Prostate gland (tissue), 2 donors: ENCODE data around the gene IL10. TPM values are rescaled to one million over a fixed set of nuclear protein-coding genes. Genes with fewer than 3 reads are reported as not detected.

Experiments
- DNase-seq: peaks from one replicate; pipeline ENCODE4 v3.0.0-alpha.2; 2019; ENCODE audit warnings: low spot score
- H3K27ac ChIP-seq, 2 donors: fragments of 200-600 bp; sonication (generic); 2 replicates each; pipeline ENCODE4 v1.5.1; 2017 to 2019
- H3K27me3 ChIP-seq: fragments of 200-600 bp; sonication (generic); replicated peaks from 2 replicates; pipeline ENCODE4 v1.5.1; 2019; ENCODE audit not compliant: insufficient read depth
- H3K36me3 ChIP-seq, 2 donors: fragments of 200-600 bp; sonication (generic); 1 replicate in 1 of 2; 2 replicates in 1 of 2; pipeline versions ENCODE4 v1.5.1 to v1.8.1; 2017 to 2019
- H3K4me1 ChIP-seq: fragments of 200-600 bp; sonication (generic); replicated peaks from 2 replicates; pipeline ENCODE4 v1.5.1; 2019
- H3K4me3 ChIP-seq, 2 donors: fragments of 200-600 bp; sonication (generic); 2 replicates each; pipeline ENCODE4 v1.5.1; 2017 to 2019
- H3K9me3 ChIP-seq: fragments of 200-600 bp; sonication (generic); 2 replicates; pipeline ENCODE4 v1.5.1; 2017
- CTCF ChIP-seq, 4 experiments: fragments of 200-600 bp in 2 of 4; fragments of 450-650 bp in 2 of 4; sonication (generic) in 2 of 4; IDR thresholded peaks; 1 replicate in 3 of 4; 2 replicates in 1 of 4; pipeline ENCODE4 v1.5.1; 2016 to 2019; ENCODE audit warnings: antibody characterized with exemption in 4 of 4, mild to moderate bottlenecking in 2 of 4, moderate library complexity in 2 of 4
- POLR2A ChIP-seq: fragments of 450-650 bp; IDR thresholded peaks from one replicate; pipeline ENCODE4 v1.6.1; 2016; ENCODE audit warnings: antibody characterized with exemption, mild to moderate bottlenecking
- POLR2AphosphoS5 ChIP-seq: sonication (generic); formaldehyde crosslinking; IDR thresholded peaks from one replicate; pipeline ENCODE4 v1.6.1; 2017; ENCODE audit warnings: antibody characterized with exemption
- WGBS: methylation state at CpG from one replicate; pipeline ENCODE4 v1.1.5; 2018; 5-methylcytosine and 5-hydroxymethylcytosine counted together
- intact Hi-C: fragments of 100-400 bp; cut with DNase I; formaldehyde crosslinking; loops from one replicate; pipeline ENCODE4 v1.14.2; 2022
- total RNA-seq, 2 donors: library from RNA; depleted of rRNA; stranded (reverse); fragments of >200 nt; gene quantifications; one replicate each; pipeline ENCODE4 v1.1.0, GENCODE V29; 2016

The IL10 gene
- total RNA-seq, 2 donors from 2014 or later: not detected

DNA sequence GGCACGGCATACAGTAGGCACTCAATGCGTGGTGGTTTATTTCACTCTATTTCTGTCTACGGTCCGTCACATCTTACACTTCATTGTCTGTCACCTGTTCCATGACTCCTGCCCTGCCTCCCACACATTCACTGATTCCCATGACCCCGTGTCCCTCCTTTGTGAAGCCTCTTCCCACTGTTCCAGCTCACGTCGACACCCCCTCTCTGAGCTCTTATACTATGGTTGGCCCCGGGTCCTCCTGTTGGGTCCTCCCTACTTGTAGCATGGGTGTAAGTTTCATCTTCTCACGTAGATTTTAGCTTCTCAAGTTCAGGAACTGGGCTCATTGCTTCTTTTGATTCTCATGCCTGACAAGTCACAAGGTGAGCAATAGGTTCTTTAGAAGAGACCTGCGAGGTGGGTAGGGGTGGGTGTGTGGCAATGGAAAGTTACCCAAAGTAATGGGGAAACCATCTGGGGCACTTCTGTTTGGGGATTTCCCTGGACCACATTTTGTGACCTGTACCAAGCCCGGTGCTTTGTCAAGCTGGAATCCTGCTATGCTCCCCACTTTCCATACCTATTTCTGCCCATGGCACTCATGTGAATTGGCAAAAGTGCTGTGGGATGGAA lies 22.1 kb upstream of the IL10 start:
- WGBS: 91% methylated on average over 11 of the region's 11 CpGs
- Histone ChIP-seq H3K27me3 (no peaks in the 10 kb centered on the region), H3K9me3 (no peaks in the 10 kb centered on the region), H3K4me1 (no peaks in the 10 kb centered on the region), H3K4me3 (no peak overlapping the region), H3K27ac (no peak overlapping the region), H3K36me3 (no peaks in the 10 kb centered on the region)
- DNase-seq: no peak
- intact Hi-C loops: no loop called here
- no peak for TF ChIP-seq POLR2AphosphoS5
- TF ChIP-seq POLR2A: no peak
- no peak for TF ChIP-seq CTCF (IDR thresholded peaks at IDR 0.05)

DNA sequence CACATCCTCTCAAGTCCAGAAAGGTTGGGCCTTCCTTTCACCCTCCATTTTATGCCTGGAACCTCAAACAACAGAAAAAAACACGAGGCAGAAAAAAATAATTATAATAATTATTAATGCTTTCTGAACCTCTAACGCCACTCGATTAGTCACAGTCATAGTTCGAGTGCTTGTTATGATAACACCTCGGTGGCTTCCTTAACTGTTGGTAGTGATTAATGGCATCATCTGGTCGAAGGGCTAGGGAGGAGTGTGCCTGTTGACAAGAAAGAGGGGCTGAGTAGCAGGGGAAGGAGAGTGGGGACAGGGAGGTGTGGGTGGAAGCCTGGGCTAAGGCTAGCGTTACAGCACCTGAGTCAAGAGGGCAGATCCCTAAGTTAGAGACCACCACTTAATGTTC lies 21.3 kb upstream of the IL10 start:
- no peaks in the 10 kb centered on the region for H3K4me1 ChIP-seq
- H3K27me3 ChIP-seq: no peaks in the 10 kb centered on the region
- TF ChIP-seq CTCF (IDR thresholded peaks at IDR 0.05): no peak
- no peak for TF ChIP-seq POLR2AphosphoS5
- no peak for TF ChIP-seq POLR2A
- intact Hi-C loops: no loop called here
- DNase-seq: no peak
- no peaks in the 10 kb centered on the region for H3K36me3 ChIP-seq
- WGBS: 81% methylated on average over 7 of the region's 7 CpGs
- no peak overlapping the region for H3K4me3 ChIP-seq
- H3K9me3 ChIP-seq: no peaks in the 10 kb centered on the region
- no peak overlapping the region for H3K27ac ChIP-seq

- TF ChIP-seq POLR2AphosphoS5 (no peak), CTCF (IDR thresholded peaks at IDR 0.05) (no peak), POLR2A (no peak)
- no peak overlapping the region for H3K27ac ChIP-seq
- 82% methylated on average over 16 of the region's 16 CpGs for WGBS
- no peaks in the 10 kb centered on the region for H3K36me3 ChIP-seq
- intact Hi-C loops: no loop called here
- no peaks in the 10 kb centered on the region for H3K9me3 ChIP-seq
- no peaks in the 10 kb centered on the region for H3K4me1 ChIP-seq
- H3K4me3 ChIP-seq: no peak overlapping the region
- no peaks in the 10 kb centered on the region for H3K27me3 ChIP-seq
- no peak for DNase-seq
Observed at GRCh38 chr1:206792939-206793607, 20.8 kb upstream of the IL10 start.

GRCh38 chr1:206790502-206791250 lies 18.4 kb upstream of the IL10 start:
- H3K36me3 ChIP-seq: no peaks in the 10 kb centered on the region

More at GRCh38 chr1:206790502-206791250, 18.4 kb upstream of the IL10 start:
- intact Hi-C loops: no loop called here
- no peaks in the 10 kb centered on the region for H3K27me3 ChIP-seq
- WGBS: 86% methylated on average over 11 of the region's 11 CpGs
- no peak for TF ChIP-seq POLR2AphosphoS5
- no peak for TF ChIP-seq CTCF (IDR thresholded peaks at IDR 0.05)
- no peak for TF ChIP-seq POLR2A
- H3K4me1 ChIP-seq: no peaks in the 10 kb centered on the region
- no peak overlapping the region for H3K4me3 ChIP-seq
- DNase-seq: no peak
- no peak overlapping the region for H3K27ac ChIP-seq
- H3K9me3 ChIP-seq: no peaks in the 10 kb centered on the region
